HCT116 (cell line): ENCODE data around the gene OXCT1.

Experiments used
- CTCF ChIP-seq, 3 experiments: fragments of 200-600 bp in 1 of 3; sonication (generic) in 1 of 3; IDR thresholded peaks in 2 of 3; conservative IDR thresholded peaks in 1 of 3; 2 replicates each; pipeline ENCODE4 v1.5.1; 2012 to 2017; ENCODE audit warnings: low read depth in 2 of 3, low read length in 2 of 3, antibody characterized with exemption in 1 of 3, borderline replicate concordance in 1 of 3, control low read depth in 1 of 3, mild to moderate bottlenecking in 1 of 3, mixed read lengths in 1 of 3, mixed run types in 1 of 3, moderate library complexity in 1 of 3; ENCODE audit not compliant: insufficient read depth in 1 of 3
- EGR1 ChIP-seq: IDR thresholded peaks from 2 replicates; pipeline ENCODE4 v1.6.1; 2012; ENCODE audit warnings: low read depth
- EZH2 ChIP-seq: fragments of 200-600 bp; sonication (generic); IDR thresholded peaks from 2 replicates; pipeline ENCODE4 v1.6.1; 2017; ENCODE audit warnings: antibody characterized with exemption, mixed run types
- EZH2phosphoT487 ChIP-seq: fragments of 200-600 bp; IDR thresholded peaks from 2 replicates; pipeline ENCODE4 v1.6.1; 2018; ENCODE audit warnings: antibody characterized with exemption, borderline replicate concordance
- MAX ChIP-seq: IDR thresholded peaks from 2 replicates; pipeline ENCODE4 v1.6.1; 2012
- POLR2AphosphoS5 ChIP-seq: IDR thresholded peaks from 2 replicates; pipeline ENCODE4 v1.6.1; 2011; ENCODE audit warnings: mild to moderate bottlenecking, low read depth, low read length, moderate library complexity
- RAD21 ChIP-seq: IDR thresholded peaks from 2 replicates; pipeline ENCODE4 v1.6.1; 2012; ENCODE audit warnings: low read depth, mild to moderate bottlenecking
- SRF ChIP-seq: IDR thresholded peaks from 2 replicates; pipeline ENCODE4 v1.6.1; 2012; ENCODE audit warnings: low read depth

GRCh38 chr5:41747301-41747700, 122.9 kb downstream of the OXCT1 start:
- no peak for TF ChIP-seq CTCF (IDR thresholded peaks at IDR 0.05 in 2 of 3, conservative IDR thresholded peaks at IDR 0.05 in 1 of 3; ENCODE audit: borderline replicate concordance in 1 of 3, insufficient read depth in 1 of 3, low read depth in 2 of 3, low read length in 2 of 3)
- TF ChIP-seq MAX: no peak
- no peak for TF ChIP-seq SRF
- no peak for TF ChIP-seq POLR2AphosphoS5
- TF ChIP-seq EZH2: no peak
- TF ChIP-seq EZH2phosphoT487: no peak
- no peak for TF ChIP-seq EGR1
- no peak for TF ChIP-seq RAD21
